B cell (primary cell): ENCODE results near the gene APOO. TPM values are rescaled to one million over a fixed set of nuclear protein-coding genes. Genes with fewer than 3 reads are reported as not detected.

ENCODE experiments used
- ATAC-seq: fragments of 200-7000 bp; cut with Tn5 transposase; one replicate; pipeline ENCODE4 v1.10.0; 2021; ENCODE audit warnings: low read depth, mild to moderate bottlenecking, moderate number of reproducible peaks, moderate library complexity
- CTCF ChIA-PET: fragments of 350-600 bp; sonication (Branson Sonifier 250); formaldehyde crosslinking; loops from one replicate; lab custom pipeline; 2021; ENCODE audit warnings: antibody characterized with exemption, inconsistent platforms; lab: Charles Lee
- POLR2A ChIA-PET: fragments of 350-600 bp; sonication (Branson Sonifier 250); formaldehyde crosslinking; loops from one replicate; lab custom pipeline; 2021; ENCODE audit warnings: antibody characterized with exemption; lab: Charles Lee
- DNase-seq: peaks from one replicate; pipeline ENCODE4 v3.0.0; 2013
- H2AFZ ChIP-seq: 2 replicates; pipeline ENCODE4 v1.6.1; 2012; ENCODE audit warnings: mild to moderate bottlenecking, low read depth, low read length; ENCODE audit not compliant: insufficient read depth, poor library complexity, severe bottlenecking
- H3K27ac ChIP-seq, 2 donors: 1 replicate in 1 of 2; 2 replicates in 1 of 2; pipeline ENCODE4 v1.5.1; 2012 to 2013; ENCODE audit warnings: low read length in 2 of 2, mild to moderate bottlenecking in 2 of 2, moderate library complexity in 1 of 2
- H3K27me3 ChIP-seq, 4 experiments: fragments of 200-600 bp in 1 of 4; sonication (generic) in 1 of 4; replicated peaks in 1 of 4; 1 replicate in 2 of 4; 2 replicates in 2 of 4; pipeline versions ENCODE4 v1.6.1 to v1.7.0; 2013 to 2016; ENCODE audit warnings: low read length in 3 of 4, mild to moderate bottlenecking in 2 of 4, mixed read lengths in 1 of 4, moderate library complexity in 1 of 4; ENCODE audit not compliant: insufficient read depth in 4 of 4, control insufficient read depth in 3 of 4; ENCODE audit errors: control extremely low read depth in 1 of 4
- H3K36me3 ChIP-seq, 2 experiments: replicated peaks in 1 of 2; 1 replicate in 1 of 2; 2 replicates in 1 of 2; pipeline versions ENCODE4 v1.6.1 to v1.7.1; 2013; ENCODE audit warnings: low read length in 1 of 2; ENCODE audit not compliant: insufficient read depth in 2 of 2, control insufficient read depth in 1 of 2; ENCODE audit errors: control extremely low read depth in 1 of 2, extremely low read depth in 1 of 2
- H3K4me1 ChIP-seq, 2 donors: fragments of 200-600 bp in 1 of 2; sonication (generic) in 1 of 2; 1 replicate in 1 of 2; 2 replicates in 1 of 2; pipeline versions ENCODE4 v1.5.1 to v1.6.1; 2013 to 2017; ENCODE audit warnings: low read length in 2 of 2; ENCODE audit not compliant: control insufficient read depth in 2 of 2, insufficient read depth in 2 of 2
- H3K4me2 ChIP-seq: replicated peaks from 2 replicates; pipeline ENCODE3; 2012; ENCODE audit warnings: mild to moderate bottlenecking, low read depth, low read length; ENCODE audit not compliant: poor library complexity, severe bottlenecking
- H3K4me3 ChIP-seq, 5 experiments: fragments of 200-600 bp in 1 of 5; sonication (generic) in 1 of 5; 1 replicate in 3 of 5; 2 replicates in 2 of 5; pipeline versions ENCODE4 v1.5.1 to v1.7.0; 2011 to 2016; ENCODE audit warnings: low read length in 4 of 5, mild to moderate bottlenecking in 4 of 5, low read depth in 2 of 5, control low read depth in 1 of 5, moderate library complexity in 1 of 5; ENCODE audit not compliant: insufficient read depth in 1 of 5; ENCODE audit errors: control extremely low read depth in 1 of 5, extremely low read depth in 1 of 5
- H3K79me2 ChIP-seq: fragments of 200-600 bp; sonication (generic); one replicate; pipeline ENCODE4 v1.6.0; 2016; ENCODE audit warnings: low read length; ENCODE audit not compliant: control insufficient read depth, insufficient read depth
- H3K9ac ChIP-seq: fragments of 200-600 bp; sonication (generic); 2 replicates; pipeline ENCODE4 v1.6.1; 2017; ENCODE audit warnings: mild to moderate bottlenecking, low read length, moderate library complexity
- H3K9me3 ChIP-seq, 3 donors: one replicate each; pipeline versions ENCODE4 v1.6.1 to v1.7.1; 2013; ENCODE audit warnings: low read length in 2 of 3; ENCODE audit not compliant: control insufficient read depth in 2 of 3, insufficient read depth in 1 of 3; ENCODE audit errors: control extremely low read depth in 1 of 3
- H4K20me1 ChIP-seq: 2 replicates; pipeline ENCODE4 v1.6.0; 2012; ENCODE audit warnings: mild to moderate bottlenecking, low read length; ENCODE audit not compliant: insufficient read depth, control insufficient read depth, poor library complexity, severe bottlenecking
- H3K27ac Mint-ChIP-seq: one replicate; pipeline ENCODE4 v1.8.0; 2021; ENCODE audit warnings: mixed read lengths
- H3K27me3 Mint-ChIP-seq: one replicate; pipeline ENCODE4 v1.8.0; 2021; ENCODE audit warnings: mixed read lengths
- H3K4me1 Mint-ChIP-seq: one replicate; pipeline ENCODE4 v1.8.0; 2021; ENCODE audit warnings: mixed read lengths
- H3K4me3 Mint-ChIP-seq: one replicate; pipeline ENCODE4 v1.8.0; 2021; ENCODE audit warnings: mixed read lengths
- H3K9me3 Mint-ChIP-seq: one replicate; pipeline ENCODE4 v1.8.0; 2022; ENCODE audit warnings: mixed read lengths; ENCODE audit not compliant: insufficient read depth
- CTCF ChIP-seq: fragments of 200-600 bp; IDR thresholded peaks from one replicate; pipeline ENCODE4 v1.8.0; 2022; ENCODE audit warnings: antibody characterized with exemption, mild to moderate bottlenecking
- EZH2 ChIP-seq: IDR thresholded peaks from 2 replicates; pipeline ENCODE4 v1.6.1; 2012; ENCODE audit warnings: borderline replicate concordance, low read depth, mild to moderate bottlenecking, moderate library complexity, low read length; ENCODE audit not compliant: insufficient read depth, poor library complexity, severe bottlenecking
- WGBS: methylation state at CpG from one replicate; pipeline ENCODE4 v1.1.5; 2013; ENCODE audit warnings: missing lambda C conversion rate; ENCODE audit not compliant: insufficient coverage; 5-methylcytosine and 5-hydroxymethylcytosine counted together
- intact Hi-C: fragments of 100-400 bp; cut with micrococcal nuclease; formaldehyde crosslinking; loops from one replicate; pipeline ENCODE4 v1.10.0; 2022
- polyA plus RNA-seq: library from polyadenylated mRNA; depleted of rRNA; stranded (reverse); fragments of >200 nt; gene quantifications from 2 replicates; pipeline ENCODE4 v1.2.3, GENCODE V29; 2012
- total RNA-seq, 2 donors: library from RNA; stranded (reverse); fragments of 120-200 nt in 1 of 2; gene quantifications; 1 replicate in 1 of 2; 2 replicates in 1 of 2; pipeline versions ENCODE4 v1.2.3 to v1.2.4, GENCODE V29; 2013 to 2022

APOO gene
- total and polyA plus RNA-seq, 2 donors (not counting 1 experiment from before 2014, with no cell fraction given), result 4.7 to 7.2 TPM

- H3K79me2 ChIP-seq, result no peaks in the 10 kb centered on the region
- no CpG with 5 or more reads among the region's 1 CpG for WGBS
- POLR2A ChIA-PET, result no interaction called here
- no peak overlapping the region for H3K9ac ChIP-seq
- DNase-seq (no peak), ATAC-seq (no peak)
- H3K27me3 ChIP-seq, result no peaks in the 10 kb centered on the region
- Mint-ChIP-seq H3K27me3 (no peaks in the 10 kb centered on the region), H3K9me3 (no peaks in the 10 kb centered on the region), H3K27ac (no peak overlapping the region), H3K4me3 (no peak overlapping the region), H3K4me1 (no peaks in the 10 kb centered on the region)
- no peaks in the 10 kb centered on the region for H4K20me1 ChIP-seq
- no peak overlapping the region for H3K4me2 ChIP-seq
- intact Hi-C loops, result no loop called here
- TF ChIP-seq CTCF (no peak), EZH2 (no peak)
- H2AFZ ChIP-seq, result no peak overlapping the region
- CTCF ChIA-PET, result interaction anchor here (1.0 kb wide), 1 partner anchor 9 kb away, joined by 6 read pairs; no protein-coding TSS in a partner anchor
- H3K9me3 ChIP-seq, result no peaks in the 10 kb centered on the region
- no peak overlapping the region for H3K4me3 ChIP-seq
- H3K4me1 ChIP-seq, result no peaks in the 10 kb centered on the region
- H3K27ac ChIP-seq, result no peak overlapping the region
- no peaks in the 10 kb centered on the region for H3K36me3 ChIP-seq
Observed at GRCh38 chrX:23938690-23939089, 31.0 kb upstream of the APOO start.

- intact Hi-C loops, result no loop called here
- H3K27me3 Mint-ChIP-seq, result no peaks in the 10 kb centered on the region
- Histone ChIP-seq H3K9me3 (no peaks in the 10 kb centered on the region), H3K9ac (no peak overlapping the region), H3K4me3 (no peak overlapping the region), H3K4me1 (no peaks in the 10 kb centered on the region), H3K27ac (no peak overlapping the region), H2AFZ (no peak overlapping the region), H3K4me2 (no peak overlapping the region), H4K20me1 (no peaks in the 10 kb centered on the region), H3K27me3 (no peaks in the 10 kb centered on the region), H3K36me3 (no peaks in the 10 kb centered on the region), H3K79me2 (no peaks in the 10 kb centered on the region)
- WGBS, result no CpG with 5 or more reads among the region's 4 CpGs
- POLR2A ChIA-PET, result no interaction called here
- H3K4me3 Mint-ChIP-seq, result no peak overlapping the region
- H3K9me3 Mint-ChIP-seq, result no peaks in the 10 kb centered on the region
- no peak for DNase-seq
- TF ChIP-seq EZH2, result no peak
- no peak for TF ChIP-seq CTCF
- H3K4me1 Mint-ChIP-seq, result no peaks in the 10 kb centered on the region
- CTCF ChIA-PET, result interaction anchor here (0.7 kb wide), 1 partner anchor 989 kb away, joined by 3 read pairs; no protein-coding TSS in a partner anchor
- H3K27ac Mint-ChIP-seq, result no peak overlapping the region
- no peak for ATAC-seq
Observed at GRCh38 chrX:23937100-23937499, 29.4 kb upstream of the APOO start.
